Esophagus mucosa (tissue), 1 donor: Measurements from ENCODE around the gene TBRG4. TPM values are rescaled to one million over a fixed set of nuclear protein-coding genes. Genes with fewer than 3 reads are reported as not detected.
"Not testable (repeated sequence)": the region's sequence is repeated elsewhere in the genome, so short reads cannot be mapped to it uniquely, and the experiment has no call there.

ENCODE experiments used
- ATAC-seq: fragments of 200-7000 bp; cut with Tn5 transposase; one replicate; pipeline ENCODE4 v1.9.1; 2020
- total RNA-seq: library from RNA; stranded (reverse); gene quantifications from one replicate; pipeline ENCODE4 v1.2.4, GENCODE V29; 2023
- donor health status: DM: yes; HTN: yes; CAD: no.

Gene TBRG4
- total RNA-seq = 51.9 TPM

DNA sequence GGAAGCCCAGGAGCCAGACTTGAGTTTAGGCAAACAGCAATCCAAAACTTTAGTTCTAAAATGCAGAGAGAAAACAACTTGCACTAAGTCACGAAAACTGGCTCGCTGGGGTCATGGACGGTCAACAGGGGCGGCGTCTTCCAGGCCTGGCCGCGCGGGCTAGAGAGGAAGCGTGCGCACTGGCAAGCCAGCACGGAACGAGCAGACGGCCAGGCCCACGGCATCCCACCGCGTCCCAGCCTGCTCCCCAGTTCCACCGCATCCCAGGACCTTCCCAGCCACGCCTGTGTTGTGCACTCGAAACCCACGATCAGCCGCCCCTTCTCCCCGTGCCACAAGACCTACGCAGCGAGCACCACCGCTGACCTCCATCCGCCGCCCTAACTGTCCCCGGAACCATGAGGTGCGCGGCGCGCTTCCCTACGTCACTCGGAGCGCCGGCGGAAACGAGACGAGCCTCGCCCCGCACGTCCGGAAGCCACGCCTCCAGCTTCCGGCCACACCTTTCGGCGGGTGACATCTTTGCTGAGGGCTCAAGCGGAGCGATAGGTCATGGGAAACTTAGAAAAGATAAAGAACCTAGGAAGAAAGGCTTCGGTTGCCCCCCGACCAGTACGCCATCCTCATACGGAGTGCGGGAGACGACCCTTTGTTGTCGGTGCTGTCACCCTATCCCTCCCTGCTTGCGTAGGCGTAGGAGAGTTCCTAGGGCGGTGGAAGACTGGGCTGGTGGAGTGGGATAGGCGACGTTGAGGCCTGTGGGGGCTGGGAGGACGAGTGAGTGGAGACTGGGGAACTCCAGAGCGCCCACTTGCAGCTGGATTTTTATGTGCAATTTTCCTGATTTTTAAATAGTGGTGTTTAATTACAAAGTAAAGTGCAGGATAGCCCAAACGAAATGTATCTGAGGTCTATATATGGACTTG lies at the start of gene TBRG4:
TBRG4 (minus strand) TSS at position 400 of the 926 bp plus-strand sequence. CDS start 2,460 bp downstream, outside the sequence.
- peak; percentile 98 for ATAC-seq

DNA sequence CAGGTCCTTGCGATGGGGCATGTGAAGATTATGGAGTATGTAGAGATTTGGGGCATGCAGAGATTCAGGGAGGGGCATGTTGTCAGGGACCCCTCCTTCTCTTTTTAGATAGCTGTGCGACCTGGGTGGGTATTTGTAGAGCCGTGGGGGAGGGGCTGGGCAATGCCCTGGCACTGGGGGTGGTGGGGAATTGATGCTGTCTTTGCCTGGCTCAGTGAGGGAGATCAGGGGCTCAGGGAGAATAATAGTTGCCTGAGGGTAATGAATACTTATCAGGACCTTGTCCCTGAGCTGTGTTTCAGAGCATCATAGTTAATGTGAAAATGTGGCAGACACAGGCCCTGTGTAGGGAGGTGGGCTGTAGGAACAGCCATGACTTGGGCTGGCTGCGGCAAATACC lies 49.6 kb upstream of the TBRG4 start:
- ATAC-seq = no peak

DNA sequence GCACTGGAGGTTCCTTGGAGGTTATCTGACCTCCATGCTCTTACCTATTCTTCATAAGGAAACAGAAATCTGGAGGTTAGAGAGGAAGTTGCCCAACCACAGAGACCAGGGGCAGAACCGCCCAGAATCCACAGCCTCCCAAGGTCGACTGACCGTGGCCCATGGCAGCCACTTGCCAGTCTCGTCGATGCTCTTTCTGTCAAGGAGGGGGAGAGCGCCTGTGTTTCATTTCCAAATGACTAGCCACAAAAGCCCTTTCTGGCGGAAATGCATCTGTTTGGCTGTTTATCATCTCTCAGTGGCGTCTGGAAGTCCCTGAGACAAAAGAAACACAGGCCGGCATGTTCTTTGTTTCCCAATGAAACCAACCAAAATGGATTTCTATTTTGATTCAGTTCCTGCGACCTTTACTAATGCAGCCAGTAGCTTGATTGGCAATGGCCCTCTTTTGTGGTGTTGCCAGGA lies 49.0 kb upstream of the TBRG4 start:
- no peak for ATAC-seq

DNA sequence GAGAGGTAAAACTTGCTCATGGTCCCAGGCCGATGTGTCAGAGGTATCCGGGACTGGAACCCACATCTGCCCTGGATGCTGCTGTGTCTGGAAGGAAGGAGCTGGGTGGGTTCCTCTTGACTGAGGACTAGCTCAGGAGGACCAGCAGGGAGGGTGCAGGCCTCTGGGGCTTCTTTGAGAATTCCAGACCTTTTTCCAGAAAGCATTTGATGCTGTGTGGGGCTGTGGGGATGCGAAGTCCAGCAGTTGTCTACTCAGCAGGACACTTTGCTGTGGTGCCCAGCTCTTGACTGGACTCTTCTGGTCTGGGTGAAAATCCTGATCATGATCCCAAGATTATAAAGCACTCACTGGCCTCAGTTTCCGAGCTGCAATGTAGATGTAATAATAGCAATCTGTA lies 47.8 kb upstream of the TBRG4 start:
- no peak for ATAC-seq

DNA sequence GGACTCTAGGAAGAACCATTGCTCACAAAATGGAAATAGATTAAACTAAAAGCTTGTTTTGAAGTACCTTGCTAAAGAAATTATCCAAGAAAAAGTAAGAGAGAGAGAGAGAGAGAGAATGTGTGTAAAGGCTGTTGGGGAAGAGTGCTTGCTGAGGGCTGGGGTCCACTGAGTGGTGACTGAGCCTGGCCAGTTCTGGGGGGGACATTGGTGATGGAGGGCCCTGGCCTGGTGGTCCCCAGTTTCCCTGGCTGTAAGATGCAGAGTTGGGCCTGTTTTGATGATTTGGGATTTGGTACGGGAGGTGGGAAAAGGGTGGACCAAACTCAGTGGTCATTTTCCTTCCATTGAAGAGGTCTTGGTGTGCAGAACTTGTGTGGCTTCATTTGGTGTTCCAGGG lies 47.0 kb upstream of the TBRG4 start:
- no peak for ATAC-seq

DNA sequence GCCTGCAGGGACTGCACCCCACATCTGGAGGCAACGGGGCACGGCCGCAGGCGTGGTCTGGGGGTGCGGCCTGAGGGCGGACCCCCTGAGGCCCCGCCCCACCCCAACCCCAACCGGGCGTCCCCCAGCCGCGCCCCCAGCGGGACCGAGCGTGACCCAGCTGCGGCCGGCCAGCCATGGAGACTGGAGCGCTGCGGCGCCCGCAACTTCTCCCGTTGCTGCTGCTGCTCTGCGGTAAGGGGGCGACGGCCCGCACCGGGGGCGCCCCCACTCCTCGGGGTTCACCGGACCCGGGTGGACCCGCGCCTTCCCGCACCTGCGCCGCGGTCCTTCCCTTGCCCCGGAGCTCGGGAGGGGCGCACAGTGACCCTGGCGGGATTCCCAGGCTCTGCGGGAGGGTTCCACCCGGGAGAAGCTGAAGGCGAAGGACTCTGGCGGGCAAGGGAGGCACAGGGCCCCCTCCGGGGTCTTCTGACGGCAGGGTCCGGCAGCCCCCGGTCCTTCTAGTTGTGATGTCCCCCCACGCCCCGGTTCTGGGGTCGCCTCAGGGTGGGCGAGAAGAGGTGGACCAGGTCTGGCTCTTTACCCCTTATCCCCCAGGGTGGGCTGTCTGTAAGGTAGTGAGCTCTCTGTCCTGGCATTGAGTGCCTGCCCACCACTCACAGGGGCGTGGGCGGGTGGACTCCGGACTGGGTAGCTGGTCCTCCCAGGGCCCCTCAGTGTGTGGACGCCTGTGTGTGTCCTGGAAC lies 46.3 kb upstream of the TBRG4 start, which contains the start of gene RAMP3:
RAMP3 (plus strand) TSS at position 139 of the 749 bp plus-strand sequence; CDS start at position 177, 38 bp downstream.
- peak; percentile 35 for ATAC-seq

DNA sequence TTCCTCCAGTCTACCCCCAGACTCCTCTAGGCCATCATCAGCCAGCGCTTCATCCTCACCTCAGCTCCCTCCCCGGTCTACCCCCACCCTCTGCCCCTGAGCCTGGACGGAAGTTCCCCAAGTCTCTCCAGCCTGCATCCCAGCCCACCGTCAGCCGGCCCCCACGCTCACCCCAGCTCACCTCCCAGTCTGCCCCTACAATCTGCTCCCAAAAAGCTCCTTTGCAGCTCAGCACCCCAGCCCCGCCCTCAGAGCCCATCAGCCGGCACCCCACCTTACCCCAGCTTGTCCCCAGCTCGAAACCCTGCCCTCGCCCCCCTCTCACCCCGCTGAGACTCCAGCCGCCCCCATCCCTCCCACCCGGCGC lies 45.8 kb upstream of the TBRG4 start:
- ATAC-seq = no peak

DNA sequence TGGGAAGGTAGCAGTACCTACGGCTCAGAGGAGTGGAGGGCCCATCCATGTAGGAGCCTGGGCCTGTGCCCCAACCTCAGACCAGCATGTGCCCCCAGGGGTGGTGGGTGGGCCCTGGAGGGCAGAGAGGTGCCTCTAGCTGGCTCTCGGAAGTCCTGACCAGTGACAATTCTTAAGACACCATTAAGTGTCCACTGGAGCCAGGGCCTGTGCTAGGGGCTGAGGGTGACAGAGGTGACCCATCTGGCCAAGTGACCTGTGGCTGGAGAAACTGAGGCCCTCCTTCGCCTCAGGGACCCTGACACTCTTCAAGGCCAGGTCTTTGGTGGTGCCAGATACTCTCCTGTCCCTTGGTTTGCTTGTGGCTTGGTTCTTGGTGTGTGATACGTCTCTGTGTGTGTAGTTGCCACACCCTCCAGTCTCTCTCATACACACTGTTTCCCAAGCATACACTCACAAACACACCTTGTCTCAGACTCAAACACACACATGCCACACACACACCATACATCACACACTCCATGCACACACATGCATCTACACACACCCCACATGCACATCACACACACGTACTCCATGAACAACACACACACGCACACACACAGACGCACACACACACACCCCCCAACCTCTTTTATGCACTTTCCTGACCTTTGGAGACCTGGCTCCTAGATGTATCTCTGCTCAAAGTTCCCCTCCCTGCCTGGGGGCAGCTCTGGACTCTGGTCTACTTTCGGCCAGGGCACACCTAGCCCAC lies 45.2 kb upstream of the TBRG4 start:
- ATAC-seq = no peak

DNA sequence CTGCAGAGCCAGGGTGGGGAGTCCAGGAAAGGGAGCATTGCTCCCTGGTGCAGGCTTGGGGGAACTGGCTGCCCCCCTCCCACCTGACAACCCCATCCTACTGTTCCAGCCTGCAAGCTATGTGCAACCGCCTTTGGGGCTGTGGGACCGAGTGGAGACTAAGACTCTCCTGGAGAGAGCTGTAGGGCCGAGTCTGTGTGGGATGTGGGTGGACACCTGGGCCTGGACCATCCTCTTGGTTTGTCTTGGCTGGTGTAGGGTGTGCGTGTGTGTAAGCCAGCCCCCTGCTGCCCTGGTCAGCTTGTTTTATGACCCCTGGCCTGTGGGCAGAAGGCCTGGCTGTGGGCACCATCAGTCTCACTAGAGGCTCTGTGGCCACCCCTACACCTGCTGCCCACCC lies 44.4 kb upstream of the TBRG4 start:
- no peak for ATAC-seq

DNA sequence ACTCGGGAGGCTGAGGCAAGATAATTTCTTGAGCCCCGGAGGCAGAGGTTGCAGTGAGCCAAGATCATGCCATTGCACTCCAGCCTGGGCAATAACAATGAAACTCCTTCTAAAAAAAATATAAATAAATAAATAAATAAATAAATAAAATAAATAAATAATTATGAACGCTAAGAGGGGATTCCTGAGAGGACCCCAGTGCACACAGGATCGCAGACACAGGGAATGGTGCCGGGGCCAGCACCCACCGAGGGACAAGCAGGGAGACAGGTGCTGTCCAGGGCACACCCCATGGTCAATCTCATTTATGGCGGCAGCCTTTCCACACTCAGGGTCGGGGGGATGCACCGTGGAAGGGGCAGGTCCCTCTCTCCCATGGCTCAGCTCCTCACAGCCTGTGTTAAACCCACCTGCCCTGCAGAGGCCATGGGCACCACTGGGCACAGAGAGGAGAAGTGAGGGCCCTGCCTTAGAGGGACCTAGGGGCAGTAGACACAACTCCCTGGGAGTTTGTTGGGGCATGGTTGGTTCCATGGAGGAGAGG lies 43.9 kb upstream of the TBRG4 start:
- no peak for ATAC-seq

DNA sequence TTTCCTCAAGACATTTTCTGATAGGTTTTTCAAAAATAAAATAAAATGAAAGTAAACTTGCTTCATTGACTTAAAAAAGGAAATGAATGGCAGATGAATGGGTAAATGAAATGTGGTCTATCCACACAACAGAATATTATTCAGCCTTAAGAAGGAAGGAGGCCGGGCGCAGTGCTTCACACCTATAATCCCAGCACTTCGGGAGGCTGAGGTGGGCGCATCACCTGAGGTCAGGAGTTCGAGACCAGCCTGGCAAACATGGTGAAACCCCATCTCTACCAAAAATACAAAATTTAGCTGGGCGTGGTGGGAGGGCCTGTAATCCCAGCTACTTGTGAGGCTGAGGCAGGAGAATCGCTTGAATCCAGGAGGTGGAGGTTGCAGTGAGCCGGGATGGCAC lies 42.4 kb upstream of the TBRG4 start:
- not testable (repeated sequence) for ATAC-seq

DNA sequence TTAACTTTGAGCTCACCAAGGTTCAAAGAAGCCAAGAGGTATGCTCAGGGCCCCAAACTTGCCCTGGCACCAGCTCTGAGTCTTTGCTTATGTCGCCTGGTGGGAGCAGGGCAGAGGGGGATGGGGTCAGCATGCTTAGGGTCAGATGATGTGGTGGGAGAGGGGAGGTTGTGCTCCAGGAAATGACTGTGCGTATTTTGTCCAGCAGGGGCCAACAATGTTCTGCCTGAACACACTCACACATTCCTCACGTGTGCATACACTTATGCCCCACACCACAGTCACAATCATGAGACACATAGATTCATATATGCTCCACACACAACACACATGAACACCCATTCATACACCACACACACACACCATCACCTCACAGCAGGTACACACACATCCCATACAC lies 41.7 kb upstream of the TBRG4 start:
- no peak for ATAC-seq

DNA sequence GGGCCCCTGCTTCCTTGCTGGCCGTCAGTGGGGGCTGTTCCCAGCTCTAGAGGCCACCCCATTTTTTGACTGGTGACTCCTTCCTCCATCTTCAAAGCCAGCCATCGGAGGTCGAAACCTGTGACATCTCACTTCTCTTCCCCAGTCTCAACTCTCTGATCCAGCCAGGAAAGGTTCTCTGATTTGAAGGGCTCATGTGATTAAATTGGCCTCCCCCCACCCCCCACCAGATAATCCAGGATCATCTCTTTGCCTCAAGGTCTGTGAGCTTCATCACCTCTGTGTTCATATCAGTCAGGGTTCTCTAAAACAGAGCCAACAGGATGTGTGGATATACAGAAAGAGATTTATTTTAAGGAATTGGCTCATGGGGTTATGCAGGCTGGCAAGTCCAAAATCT lies 40.5 kb upstream of the TBRG4 start:
- no peak for ATAC-seq

DNA sequence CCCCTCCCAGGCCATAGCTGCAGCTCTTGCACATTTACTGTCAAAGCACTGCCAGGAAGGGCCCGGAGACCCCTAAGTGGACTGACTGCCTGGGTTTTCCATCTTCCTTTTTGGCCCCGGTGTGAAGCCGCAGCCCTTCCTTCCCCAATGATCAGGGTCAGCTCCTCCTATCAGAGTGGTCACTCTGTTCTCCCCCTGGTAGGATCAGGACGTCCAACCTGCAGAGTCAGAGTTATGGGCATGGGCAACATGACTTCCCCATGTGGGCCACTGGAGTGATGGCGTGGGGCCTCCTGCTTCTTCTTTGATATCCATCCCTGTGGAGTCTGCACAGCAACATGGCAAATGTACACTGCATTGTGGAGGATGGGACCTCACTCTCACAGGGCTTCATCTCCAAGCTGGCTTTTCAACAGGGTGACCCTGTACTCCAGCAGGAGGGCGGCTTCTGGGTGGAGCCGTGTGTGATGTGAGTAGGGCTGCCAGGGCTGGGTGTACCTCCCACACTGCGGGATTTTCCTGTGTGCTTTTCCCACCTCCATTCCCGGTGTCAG lies 39.7 kb upstream of the TBRG4 start:
- ATAC-seq = no peak

DNA sequence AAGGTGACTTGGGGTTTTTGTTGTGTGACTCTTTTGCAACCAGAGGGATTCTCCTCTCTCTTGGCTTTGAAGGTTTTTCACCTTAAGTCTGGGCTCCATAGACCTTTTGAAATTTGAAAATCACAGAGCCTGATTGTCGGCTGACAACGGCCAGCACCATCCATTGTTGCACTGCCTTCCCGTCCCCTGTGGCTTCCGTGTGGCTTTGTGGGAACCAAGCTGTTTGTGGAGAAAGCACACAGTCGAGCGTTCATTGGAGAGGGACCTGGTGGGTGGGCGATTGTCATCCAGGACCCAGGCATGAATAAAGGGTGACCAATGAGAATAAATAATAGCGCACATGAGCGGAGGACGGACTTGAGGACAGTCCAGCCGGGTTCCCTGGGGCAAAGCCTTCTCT lies 38.7 kb upstream of the TBRG4 start:
- ATAC-seq = no peak

DNA sequence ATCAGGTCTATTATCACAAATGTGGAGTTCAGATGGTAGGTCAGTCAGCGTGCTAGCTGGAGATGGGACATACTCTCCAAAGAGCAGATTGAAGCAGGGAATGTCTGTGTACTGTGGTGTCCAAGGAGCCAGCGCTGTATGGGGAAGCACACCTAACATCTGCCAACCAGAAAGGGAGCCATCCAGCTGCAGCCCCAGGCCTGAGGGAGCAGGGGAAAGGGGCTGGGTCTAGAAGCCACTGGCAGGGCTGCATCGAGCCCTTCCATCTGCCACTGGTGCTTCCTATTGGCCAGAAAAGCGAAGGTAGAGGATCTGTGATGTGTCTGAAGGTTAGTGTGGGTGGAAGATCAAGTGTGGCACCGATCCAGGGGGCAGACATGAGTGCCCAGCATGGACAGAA lies 38.1 kb upstream of the TBRG4 start:
- ATAC-seq = no peak

DNA sequence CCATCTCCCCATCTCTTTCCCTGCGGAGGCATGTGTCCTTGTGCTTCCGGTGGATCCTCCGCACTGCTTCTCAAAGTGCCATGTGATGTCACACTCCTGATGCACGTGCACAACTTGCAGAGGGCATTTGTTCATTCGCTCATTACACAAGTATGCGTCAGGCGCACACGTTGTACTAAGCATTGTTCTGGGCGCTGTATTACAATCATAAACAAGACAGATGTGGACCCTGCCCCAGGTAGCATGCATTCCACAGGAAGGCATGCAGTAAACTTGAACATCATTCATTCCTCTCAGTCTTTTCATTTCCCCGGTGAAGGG lies 37.1 kb upstream of the TBRG4 start:
- no peak for ATAC-seq

DNA sequence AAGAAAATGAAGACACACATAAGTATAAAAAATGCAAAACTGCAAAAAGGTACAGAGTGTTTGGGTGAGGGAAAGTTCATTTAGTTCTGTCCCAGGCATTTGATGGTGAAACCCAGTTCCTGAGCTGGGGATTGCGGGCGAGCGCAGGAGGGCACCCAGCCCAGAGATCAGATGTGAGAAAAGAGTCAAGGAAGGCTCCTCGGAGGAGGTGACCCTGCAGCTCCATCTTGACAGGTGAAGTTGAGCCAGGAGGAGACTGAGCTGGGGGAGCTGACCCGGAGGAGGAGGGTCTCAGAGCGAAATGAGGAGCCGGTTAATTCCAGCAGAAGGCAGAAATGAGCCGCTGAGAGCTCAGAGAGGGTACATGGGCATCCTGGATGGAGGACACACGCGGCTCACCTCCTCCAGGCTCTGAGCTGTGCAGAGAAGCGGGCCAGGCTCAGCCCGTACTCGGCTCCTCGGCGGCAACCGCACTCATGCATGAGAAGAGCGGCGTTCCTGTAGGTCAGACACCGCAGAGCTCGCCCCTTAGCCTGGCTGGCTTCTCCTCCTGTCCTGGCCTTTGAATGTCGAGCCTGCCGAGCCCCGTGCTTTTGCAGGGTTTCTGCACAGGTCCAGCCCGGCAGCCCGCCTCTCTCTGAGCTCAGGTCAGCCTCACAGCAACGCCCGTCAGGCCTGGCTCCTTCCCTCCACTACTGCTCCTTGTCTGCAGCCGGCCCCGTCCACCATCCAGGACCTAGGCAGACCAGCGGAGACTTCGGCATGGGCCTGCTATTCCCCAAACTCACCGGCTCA lies 36.6 kb upstream of the TBRG4 start:
- no peak for ATAC-seq

DNA sequence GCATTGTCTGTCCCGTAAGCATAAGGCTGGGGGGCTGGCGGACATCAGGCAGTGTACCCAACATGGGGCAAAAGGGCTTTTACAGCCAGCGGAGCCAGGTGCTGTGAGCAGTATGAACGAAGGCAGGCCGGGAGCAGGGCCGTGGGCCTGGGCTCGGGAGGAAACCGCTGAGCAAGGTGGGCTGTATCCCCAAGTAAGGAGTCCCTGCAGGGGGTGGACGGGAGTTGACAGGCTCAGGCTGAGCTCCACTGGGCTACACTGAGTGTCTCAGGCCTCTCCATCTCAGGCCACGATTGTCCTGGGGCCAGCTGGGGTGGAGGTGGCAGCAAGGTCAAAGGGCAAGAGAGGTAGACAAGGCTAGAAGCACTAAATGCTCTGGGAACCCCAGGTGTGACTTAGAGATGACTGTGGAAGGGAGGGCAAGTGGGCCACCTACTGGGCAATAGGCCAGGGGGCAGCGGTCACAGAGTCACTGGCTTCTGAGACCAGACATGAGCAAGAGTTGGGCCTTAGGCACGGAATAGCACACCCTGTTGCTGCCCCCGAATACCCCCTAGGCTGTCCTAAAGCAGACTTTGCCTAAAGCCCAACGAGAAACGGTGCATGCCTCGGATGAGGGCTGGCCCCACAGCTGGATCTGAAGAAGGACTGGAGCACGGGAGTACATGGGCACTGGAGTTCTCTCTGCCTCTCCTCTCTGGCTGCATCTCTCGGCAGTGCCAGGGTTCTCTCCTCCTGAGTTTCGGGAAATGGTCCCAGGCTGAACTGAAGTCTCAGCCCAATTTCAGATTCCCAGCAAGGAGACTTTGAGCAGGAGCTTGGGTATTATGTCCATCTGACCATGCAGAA lies 35.3 kb upstream of the TBRG4 start:
- ATAC-seq = peak; percentile 12

DNA sequence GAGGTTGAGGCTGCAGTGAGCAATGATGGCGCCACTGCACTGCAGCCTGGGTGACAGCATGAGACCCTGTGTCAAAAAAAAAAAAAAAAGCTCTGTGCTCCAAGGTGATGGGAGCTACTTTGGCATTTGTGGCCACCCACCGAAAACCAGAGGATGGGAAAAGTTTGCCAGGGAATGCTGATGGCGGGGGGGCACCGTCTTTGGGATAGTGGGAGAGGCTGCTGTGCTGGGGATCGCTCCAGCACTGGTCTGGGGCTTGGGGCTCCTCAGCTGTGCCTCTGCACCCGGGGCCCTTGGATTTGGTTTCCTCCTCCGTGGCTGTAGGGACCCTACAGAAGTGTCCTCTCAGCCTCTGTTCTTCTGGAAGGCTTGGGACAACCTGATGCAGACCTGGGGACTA lies 34.4 kb upstream of the TBRG4 start:
- no peak for ATAC-seq

DNA sequence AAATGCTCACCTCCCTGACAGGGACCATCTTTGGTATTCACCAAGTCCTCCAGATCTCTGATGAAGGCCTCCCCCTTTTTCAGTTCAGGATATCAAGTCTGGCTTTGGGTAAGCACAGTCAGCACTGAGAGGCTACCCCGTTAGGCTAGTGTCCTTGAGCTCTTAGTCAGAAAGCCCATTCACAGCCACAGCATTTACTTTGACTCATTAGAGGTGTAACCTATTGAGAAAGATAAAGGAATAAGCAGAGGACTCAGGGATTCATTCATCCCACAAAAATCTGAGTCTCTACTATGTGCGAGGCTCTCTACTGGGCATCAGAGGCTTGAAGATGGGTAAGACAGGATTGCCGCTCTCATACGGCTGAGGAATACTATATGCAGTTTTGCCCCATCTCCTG lies 32.1 kb upstream of the TBRG4 start:
- ATAC-seq = no peak
